PC-3 (cell line): ENCODE results near the gene SPSB3. TPM values are rescaled to one million over a fixed set of nuclear protein-coding genes. Genes with fewer than 3 reads are reported as not detected.

Experiments
- ATAC-seq: fragments of 200-7000 bp; cut with Tn5 transposase; 2 replicates; pipeline ENCODE4 v1.9.1; 2020; ENCODE audit warnings: mild to moderate bottlenecking, moderate library complexity
- BruUV-seq: library from RNA; stranded (reverse); fragments of 400-500 nt; replicated peaks from 2 replicates; lab custom pipeline; 2021; lab: Mats Ljungman, UMichigan
- CTCF ChIA-PET: fragments of 300-600 bp; sonication (Branson Sonifier 250); formaldehyde crosslinking; loops from one replicate; lab custom pipeline; 2022; ENCODE audit warnings: antibody characterized with exemption; lab: Charles Lee
- POLR2A ChIA-PET: fragments of 300-600 bp; sonication (Branson Sonifier 250); formaldehyde crosslinking; loops from one replicate; lab custom pipeline; 2022; ENCODE audit warnings: antibody characterized with exemption; ENCODE audit not compliant: unreplicated experiment; lab: Charles Lee
- DNase-seq: peaks from one replicate; pipeline ENCODE4 v3.0.0-alpha.2; 2015
- H2AFZ ChIP-seq: fragments of 300-600 bp; sonication (generic); 2 replicates; pipeline ENCODE4 v1.6.0; 2016; ENCODE audit warnings: antibody characterized with exemption, low read length
- H3F3A ChIP-seq: fragments of 300-600 bp; sonication (generic); one replicate; pipeline ENCODE4 v1.6.0; 2017; ENCODE audit warnings: antibody characterized with exemption, low read length, control low read depth, mild to moderate bottlenecking; ENCODE audit not compliant: unreplicated experiment
- H3K27ac ChIP-seq: fragments of 300-600 bp; sonication (generic); 2 replicates; pipeline ENCODE4 v1.5.1; 2016; ENCODE audit warnings: mild to moderate bottlenecking, low read length
- H3K27me3 ChIP-seq: fragments of 300-600 bp; sonication (generic); 2 replicates; pipeline ENCODE4 v1.6.1; 2016; ENCODE audit warnings: low read length, mixed read lengths
- H3K36me3 ChIP-seq: fragments of 300-600 bp; sonication (generic); 2 replicates; pipeline ENCODE4 v1.6.1; 2016; ENCODE audit warnings: low read depth, mixed run types, low read length, mixed read lengths
- H3K4me1 ChIP-seq: fragments of 300-600 bp; sonication (generic); 2 replicates; pipeline ENCODE4 v1.5.1; 2016; ENCODE audit warnings: low read length; ENCODE audit not compliant: insufficient read depth
- H3K4me2 ChIP-seq: fragments of 300-600 bp; sonication (generic); 2 replicates; pipeline ENCODE4 v1.6.0; 2016; ENCODE audit warnings: low read length
- H3K4me3 ChIP-seq: fragments of 300-600 bp; sonication (generic); 2 replicates; pipeline ENCODE4 v1.5.1; 2016; ENCODE audit warnings: mild to moderate bottlenecking, low read length, mixed read lengths
- H3K79me2 ChIP-seq: fragments of 300-600 bp; sonication (generic); 2 replicates; pipeline ENCODE4 v1.6.1; 2017; ENCODE audit warnings: low read length, mixed read lengths
- H3K9ac ChIP-seq: fragments of 300-600 bp; sonication (generic); 2 replicates; pipeline ENCODE4 v1.6.0; 2016; ENCODE audit warnings: mild to moderate bottlenecking, low read length
- H3K9me2 ChIP-seq: fragments of 300-600 bp; sonication (generic); replicated peaks from 2 replicates; pipeline ENCODE4 v1.6.1; 2016; ENCODE audit warnings: mixed run types, low read length, mixed read lengths
- H3K9me3 ChIP-seq: fragments of 300-600 bp; sonication (generic); 2 replicates; pipeline ENCODE4 v1.6.1; 2016; ENCODE audit warnings: low read length, mixed read lengths
- H4K20me1 ChIP-seq: fragments of 300-600 bp; sonication (generic); 2 replicates; pipeline ENCODE4 v1.6.1; 2016; ENCODE audit warnings: low read length, mixed read lengths
- CTCF ChIP-seq: fragments of 300-600 bp; sonication (generic); conservative IDR thresholded peaks from 2 replicates; pipeline ENCODE4 v1.5.1; 2017; ENCODE audit warnings: antibody characterized with exemption, low read depth, mild to moderate bottlenecking, low read length
- EZH2 ChIP-seq: fragments of 300-600 bp; sonication (generic); IDR thresholded peaks from one replicate; pipeline ENCODE4 v1.6.1; 2017; ENCODE audit warnings: antibody characterized with exemption, mild to moderate bottlenecking, low read length; ENCODE audit not compliant: unreplicated experiment
- EZH2phosphoT487 ChIP-seq: fragments of 300-600 bp; sonication (generic); IDR thresholded peaks from 2 replicates; pipeline ENCODE4 v1.6.1; 2018; ENCODE audit warnings: mild to moderate bottlenecking, antibody characterized with exemption, low read length, borderline replicate concordance
- intact Hi-C: fragments of 100-400 bp; cut with micrococcal nuclease; formaldehyde crosslinking; loops from 2 replicates; pipeline ENCODE4 v1.9.0; 2023
- total RNA-seq: library from RNA; depleted of rRNA; stranded (reverse); fragments of >200 nt; gene quantifications from 2 replicates; pipeline ENCODE4 v1.2.3, GENCODE V29; 2014

Gene SPSB3
- total RNA-seq, 1 experiment from 2014 or later = 27.4 TPM

DNA sequence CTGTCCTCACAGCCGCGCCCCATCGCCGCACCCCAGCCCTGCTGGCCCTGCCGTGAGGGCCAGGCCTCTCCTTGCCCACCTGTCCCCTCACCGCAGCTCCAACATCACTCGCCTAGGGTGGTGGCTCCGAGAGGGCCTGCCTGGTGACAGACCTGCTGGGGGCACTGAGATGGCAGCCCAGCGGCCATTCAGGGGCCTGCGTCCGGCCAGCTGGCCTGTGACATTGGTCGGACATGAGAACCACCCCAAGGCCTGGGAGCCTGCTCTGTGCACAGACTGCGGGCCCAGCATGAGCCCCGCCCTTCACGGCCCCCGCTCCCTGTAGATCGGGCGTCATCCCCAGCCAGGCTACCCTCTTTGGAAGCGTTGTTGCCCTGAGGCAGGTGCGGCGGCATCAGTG, 22.9 kb downstream of the SPSB3 start:
- TF ChIP-seq CTCF = no peak
- TF ChIP-seq EZH2phosphoT487 = no peak
- no peak for TF ChIP-seq EZH2
- Histone ChIP-seq H3K4me1 (no peaks in the 10 kb centered on the region), H3K4me3 (no peak overlapping the region), H3K36me3 (no peaks in the 10 kb centered on the region), H3K9me2 (no peaks in the 10 kb centered on the region), H3K9me3 (no peaks in the 10 kb centered on the region), H3K27ac (no peak overlapping the region), H3F3A (no peaks in the 10 kb centered on the region), H3K9ac (no peak overlapping the region), H3K27me3 (no peaks in the 10 kb centered on the region), H3K4me2 (no peak overlapping the region), H4K20me1 (no peaks in the 10 kb centered on the region), H3K79me2 (no peaks in the 10 kb centered on the region), H2AFZ (no peak overlapping the region)
- intact Hi-C loops = no loop called here
- POLR2A ChIA-PET = no interaction called here
- ATAC-seq = no peak
- CTCF ChIA-PET = no interaction called here
- no TSS peak for BruUV-seq
- DNase-seq = no peak

- Histone ChIP-seq H3K27ac (no peak overlapping the region), H3K27me3 (no peaks in the 10 kb centered on the region), H3K4me3 (no peak overlapping the region), H3K79me2 (no peaks in the 10 kb centered on the region), H3K4me1 (no peaks in the 10 kb centered on the region), H2AFZ (no peak overlapping the region), H3K9ac (no peak overlapping the region), H3K36me3 (no peaks in the 10 kb centered on the region), H4K20me1 (no peaks in the 10 kb centered on the region), H3K9me3 (no peaks in the 10 kb centered on the region), H3K9me2 (no peaks in the 10 kb centered on the region), H3F3A (no peaks in the 10 kb centered on the region), H3K4me2 (no peak overlapping the region)
- intact Hi-C loops = no loop called here
- ChIA-PET POLR2A (no interaction called here), CTCF (no interaction called here)
- no peak for DNase-seq
- TF ChIP-seq CTCF (no peak), EZH2phosphoT487 (no peak), EZH2 (no peak)
- no peak for ATAC-seq
- no TSS peak for BruUV-seq
Observed at GRCh38 chr16:1758923-1759322, 23.4 kb downstream of the SPSB3 start.

DNA sequence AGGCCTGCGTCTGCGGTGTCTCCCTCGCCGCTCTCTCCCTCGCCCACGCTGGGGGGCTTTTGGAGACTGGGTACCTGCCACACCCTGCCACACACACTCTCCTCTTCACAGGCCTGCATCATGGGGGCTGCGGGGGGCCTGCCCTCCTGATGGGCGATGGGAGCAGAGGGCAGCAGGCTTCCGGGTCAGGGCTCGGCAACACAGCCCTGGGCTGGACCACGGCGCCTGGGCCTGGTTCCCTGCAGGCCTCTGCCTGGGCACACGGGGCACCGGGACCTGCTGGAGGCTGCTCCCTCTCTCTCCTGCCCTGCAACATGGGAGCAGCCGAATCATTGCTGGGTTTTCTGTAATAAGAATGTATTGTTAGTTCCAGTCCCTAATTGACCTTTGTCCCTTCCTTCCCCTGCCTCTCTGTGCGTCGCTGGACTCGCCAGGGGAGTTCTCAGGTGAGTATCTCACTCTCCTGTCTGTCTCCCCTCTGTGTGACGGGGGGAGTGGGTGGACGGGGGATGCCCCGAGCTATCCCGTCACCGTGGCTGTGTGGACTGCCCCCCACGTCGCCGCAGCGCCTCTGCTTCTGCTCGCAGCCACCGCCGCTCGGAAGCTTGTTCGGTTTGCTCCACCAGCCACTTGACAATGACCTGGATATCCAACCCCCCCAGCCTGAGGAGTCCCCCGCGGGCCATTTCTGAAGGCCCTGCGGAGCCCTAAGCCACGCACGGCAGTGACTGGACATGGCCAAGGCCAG, 24.5 kb downstream of the SPSB3 start:
- no peak for ATAC-seq
- Histone ChIP-seq H3K36me3 (no peaks in the 10 kb centered on the region), H3K4me3 (no peak overlapping the region)

More for the DNA sequence above, 24.5 kb downstream of the SPSB3 start:
- no peak for TF ChIP-seq EZH2phosphoT487
- TF ChIP-seq CTCF = no peak
- no peak for TF ChIP-seq EZH2
- H3K9me3 ChIP-seq = no peaks in the 10 kb centered on the region
- H3K27me3 ChIP-seq = no peaks in the 10 kb centered on the region
- H3K9ac ChIP-seq = no peak overlapping the region
- ChIA-PET POLR2A (no interaction called here), CTCF (no interaction called here)
- no peak for DNase-seq
- no peak overlapping the region for H2AFZ ChIP-seq
- H3K4me1 ChIP-seq = no peaks in the 10 kb centered on the region
- no peaks in the 10 kb centered on the region for H3K9me2 ChIP-seq
- intact Hi-C loops = no loop called here
- H4K20me1 ChIP-seq = no peaks in the 10 kb centered on the region
- H3K27ac ChIP-seq = no peak overlapping the region
- H3K79me2 ChIP-seq = no peaks in the 10 kb centered on the region
- BruUV-seq = no TSS peak
- no peak overlapping the region for H3K4me2 ChIP-seq
- no peaks in the 10 kb centered on the region for H3F3A ChIP-seq
